ENCODE measurements around the gene SGF29. TPM values are rescaled to one million over a fixed set of nuclear protein-coding genes. Genes with fewer than 3 reads are reported as not detected.
"Not testable (repeated sequence)": the region's sequence is repeated elsewhere in the genome, so short reads cannot be mapped to it uniquely, and the experiment has no call there.

Gene SGF29
- total RNA-seq, 1 experiment from 2014 or later: 23.5 TPM

DNA sequence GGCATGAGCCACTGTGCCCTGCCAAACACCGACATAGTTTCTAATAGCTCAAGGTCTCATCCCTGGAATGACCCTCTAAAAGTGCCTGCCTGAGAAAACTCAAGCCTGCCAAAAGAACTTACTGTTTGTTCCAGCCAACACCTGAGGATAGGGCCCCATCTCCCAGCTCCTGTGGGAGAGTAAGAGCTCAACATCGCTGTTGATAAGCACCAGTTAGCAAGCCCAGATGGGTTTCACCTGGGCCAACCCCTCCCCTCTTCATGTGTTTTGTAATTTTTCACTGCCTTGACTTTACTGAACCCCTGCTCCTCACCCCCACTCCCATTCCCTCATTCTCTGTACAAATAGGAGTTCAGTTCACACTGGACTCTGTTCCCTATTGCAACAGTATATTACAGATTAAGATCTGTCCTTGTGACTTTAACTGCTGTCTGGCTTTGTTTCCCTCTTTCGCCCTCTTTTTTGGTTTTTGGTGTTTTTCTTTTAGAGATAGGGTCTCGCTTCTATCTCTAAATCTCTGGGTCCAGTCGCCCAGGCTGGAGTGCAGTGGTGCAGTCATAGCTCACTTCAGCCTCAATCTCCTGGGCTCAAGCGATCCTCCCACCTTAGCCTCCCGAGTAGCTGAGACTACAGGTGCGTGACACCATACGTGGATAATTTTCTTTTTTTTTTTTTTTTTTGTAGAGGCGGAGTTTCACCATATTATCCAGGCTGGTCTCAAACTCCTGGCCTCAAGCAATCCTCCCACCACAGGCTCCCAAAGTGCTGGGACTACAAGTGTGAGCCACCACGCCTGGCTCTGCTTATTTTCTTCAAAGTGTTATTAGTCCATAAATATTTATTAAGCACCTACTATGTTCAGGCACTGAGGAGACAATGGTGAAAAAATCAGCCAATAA, 27.3 kb upstream of the SGF29 start:
- Mint-ChIP-seq H3K9me3 (ENCODE audit: unreplicated experiment) (no peaks in the 10 kb centered on the region), H3K36me3 (ENCODE audit: insufficient read depth, unreplicated experiment) (no peaks in the 10 kb centered on the region), H3K27ac (ENCODE audit: low read depth, unreplicated experiment) (no peak overlapping the region), H3K27me3 (ENCODE audit: insufficient read depth, unreplicated experiment) (no peaks in the 10 kb centered on the region), H3K4me3 (ENCODE audit: unreplicated experiment) (no peak overlapping the region), H3K4me1 (ENCODE audit: insufficient read depth, unreplicated experiment) (no peaks in the 10 kb centered on the region)
- POLR2A ChIA-PET: interaction anchor here (0.9 kb wide), 1 partner anchor 8 kb away, joined by 3 read pairs; no protein-coding TSS in a partner anchor
- TF ChIP-seq, protein P1, sequence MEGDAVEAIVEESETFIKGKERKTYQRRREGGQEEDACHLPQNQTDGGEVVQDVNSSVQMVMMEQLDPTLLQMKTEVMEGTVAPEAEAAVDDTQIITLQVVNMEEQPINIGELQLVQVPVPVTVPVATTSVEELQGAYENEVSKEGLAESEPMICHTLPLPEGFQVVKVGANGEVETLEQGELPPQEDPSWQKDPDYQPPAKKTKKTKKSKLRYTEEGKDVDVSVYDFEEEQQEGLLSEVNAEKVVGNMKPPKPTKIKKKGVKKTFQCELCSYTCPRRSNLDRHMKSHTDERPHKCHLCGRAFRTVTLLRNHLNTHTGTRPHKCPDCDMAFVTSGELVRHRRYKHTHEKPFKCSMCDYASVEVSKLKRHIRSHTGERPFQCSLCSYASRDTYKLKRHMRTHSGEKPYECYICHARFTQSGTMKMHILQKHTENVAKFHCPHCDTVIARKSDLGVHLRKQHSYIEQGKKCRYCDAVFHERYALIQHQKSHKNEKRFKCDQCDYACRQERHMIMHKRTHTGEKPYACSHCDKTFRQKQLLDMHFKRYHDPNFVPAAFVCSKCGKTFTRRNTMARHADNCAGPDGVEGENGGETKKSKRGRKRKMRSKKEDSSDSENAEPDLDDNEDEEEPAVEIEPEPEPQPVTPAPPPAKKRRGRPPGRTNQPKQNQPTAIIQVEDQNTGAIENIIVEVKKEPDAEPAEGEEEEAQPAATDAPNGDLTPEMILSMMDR (IDR thresholded peaks at IDR 0.05; ENCODE audit: unreplicated experiment): no peak
- BruUV-seq (replicated peaks): no TSS peak
- CTCF ChIA-PET: interaction anchor here (0.5 kb wide), 1 partner anchor 452 kb away, joined by 4 read pairs; no protein-coding TSS in a partner anchor
- intact Hi-C loops (cut with micrococcal nuclease): no loop called here
- no peak for DNase-seq (ENCODE audit: unreplicated experiment)

- POLR2A ChIA-PET; H3K9me3 Mint-ChIP-seq (ENCODE audit: unreplicated experiment); DNase-seq (ENCODE audit: unreplicated experiment); H3K27ac Mint-ChIP-seq (ENCODE audit: low read depth, unreplicated experiment); H3K36me3 Mint-ChIP-seq (ENCODE audit: insufficient read depth, unreplicated experiment); H3K4me1 Mint-ChIP-seq (ENCODE audit: insufficient read depth, unreplicated experiment); H3K27me3 Mint-ChIP-seq (ENCODE audit: insufficient read depth, unreplicated experiment); intact Hi-C loops (cut with micrococcal nuclease); H3K4me3 Mint-ChIP-seq (ENCODE audit: unreplicated experiment); BruUV-seq (replicated peaks): not testable (repeated sequence)
- CTCF ChIA-PET: interaction anchor here (0.6 to 0.7 kb wide), 2 partner anchors 22 to 77 kb away, joined by 3 to 5 read pairs; no protein-coding TSS in a partner anchor
Observed at GRCh38 chr16:28527100-28527785, 26.5 kb upstream of the SGF29 start.

GRCh38 chr16:28527985-28528384, 25.7 kb upstream of the SGF29 start:
- DNase-seq (ENCODE audit: unreplicated experiment): no peak
- BruUV-seq (replicated peaks): no TSS peak
- Mint-ChIP-seq H3K36me3 (ENCODE audit: insufficient read depth, unreplicated experiment) (peaks cover 3% of the 10 kb centered on the region), H3K4me3 (ENCODE audit: unreplicated experiment) (no peak overlapping the region), H3K9me3 (ENCODE audit: unreplicated experiment) (no peaks in the 10 kb centered on the region), H3K4me1 (ENCODE audit: insufficient read depth, unreplicated experiment) (peaks cover 10% of the 10 kb centered on the region), H3K27ac (ENCODE audit: low read depth, unreplicated experiment) (no peak overlapping the region), H3K27me3 (ENCODE audit: insufficient read depth, unreplicated experiment) (no peaks in the 10 kb centered on the region)
- POLR2A ChIA-PET: no interaction called here
- TF ChIP-seq, protein P1 (IDR thresholded peaks at IDR 0.05; ENCODE audit: unreplicated experiment): no peak
- intact Hi-C loops (cut with micrococcal nuclease): no loop called here
- CTCF ChIA-PET: interaction anchor here (0.7 kb wide), 1 partner anchor 22 kb away, joined by 5 read pairs; no protein-coding TSS in a partner anchor

- H3K4me1 Mint-ChIP-seq (ENCODE audit: insufficient read depth, unreplicated experiment): peaks cover 14% of the 10 kb centered on the region
- DNase-seq (ENCODE audit: unreplicated experiment): no peak
- intact Hi-C loops (cut with micrococcal nuclease): no loop called here
- no peaks in the 10 kb centered on the region for H3K27me3 Mint-ChIP-seq (ENCODE audit: insufficient read depth, unreplicated experiment)
- no peaks in the 10 kb centered on the region for H3K9me3 Mint-ChIP-seq (ENCODE audit: unreplicated experiment)
- ChIA-PET CTCF (no interaction called here), POLR2A (no interaction called here)
- TF ChIP-seq, protein P1 (IDR thresholded peaks at IDR 0.05; ENCODE audit: unreplicated experiment): no peak
- peaks cover 8% of the 10 kb centered on the region for H3K36me3 Mint-ChIP-seq (ENCODE audit: insufficient read depth, unreplicated experiment)
- H3K27ac Mint-ChIP-seq (ENCODE audit: low read depth, unreplicated experiment): no peak overlapping the region
- no peak overlapping the region for H3K4me3 Mint-ChIP-seq (ENCODE audit: unreplicated experiment)
- BruUV-seq (replicated peaks): no TSS peak
Observed at GRCh38 chr16:28528463-28528867, 25.3 kb upstream of the SGF29 start.

Data from MCF 10A (cell line).